ENCODE measurements around the gene ZNF630.
A peak's percentile ranks its signal among the peaks of the same experiment; 100 is the strongest.
"Not testable (repeated sequence)": the region's sequence is repeated elsewhere in the genome, so short reads cannot be mapped to it uniquely, and the experiment has no call there.

ZNF630 gene

DNA sequence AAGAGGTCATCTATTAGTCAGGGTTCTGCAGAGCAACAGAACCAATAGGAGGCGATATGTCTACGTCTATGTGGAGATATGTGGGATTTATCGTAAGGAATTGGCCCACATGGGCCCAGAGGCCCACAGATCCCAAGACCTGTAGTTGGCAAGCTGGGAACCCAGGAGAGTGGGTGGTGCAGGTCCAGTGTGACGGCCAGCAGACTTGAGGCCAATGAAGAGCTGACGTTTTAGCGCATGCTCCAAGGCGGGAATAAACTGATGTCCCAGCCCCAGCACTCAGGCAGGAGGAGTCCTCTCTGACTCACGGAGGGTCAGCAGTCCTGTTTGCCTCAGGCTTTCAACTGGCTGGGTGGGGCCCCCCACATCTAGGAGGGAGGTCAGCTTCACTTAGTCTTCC, 43.3 kb downstream of the ZNF630 start:
- no peak for DNase-seq (ENCODE audit: low spot score)

DNA sequence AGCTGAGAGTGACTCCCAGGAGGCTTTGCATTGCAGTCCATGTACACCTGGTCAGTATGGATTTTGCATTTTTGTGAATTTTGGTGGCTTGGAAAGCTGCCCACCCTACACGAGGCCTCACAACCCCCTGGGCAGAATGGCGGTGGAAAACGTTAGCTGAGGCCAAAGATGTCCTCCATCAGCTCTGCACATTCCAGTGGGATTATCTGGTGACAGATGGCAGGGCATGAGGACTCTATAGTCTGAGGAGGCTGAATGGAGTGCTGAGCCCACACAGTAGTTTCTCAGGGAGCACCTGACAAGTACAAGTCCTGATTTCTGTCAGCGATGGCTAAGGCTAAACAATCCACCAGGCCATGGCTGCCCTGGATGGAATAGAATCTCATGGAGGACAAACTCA, 43.9 kb downstream of the ZNF630 start:
- not testable (repeated sequence) for DNase-seq (ENCODE audit: low spot score)

DNA sequence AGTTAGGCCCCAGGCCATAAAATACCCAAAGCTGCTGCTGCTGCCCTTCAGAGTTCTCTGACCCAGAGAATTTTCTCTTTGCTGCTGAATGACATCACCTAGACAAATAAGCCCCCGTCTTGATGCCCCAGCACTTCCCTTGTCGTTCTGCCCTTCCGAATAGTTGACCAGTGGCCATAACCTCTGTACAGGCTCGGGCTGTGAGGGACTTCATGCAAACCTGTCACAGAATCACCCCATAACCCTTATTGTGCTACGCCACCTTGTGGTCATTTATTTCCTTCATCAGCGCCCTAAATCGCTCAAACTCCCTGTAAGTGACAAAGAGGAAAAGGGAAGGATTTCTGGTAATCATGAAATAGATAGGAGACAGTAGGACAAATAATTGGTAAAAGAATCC, 45.9 kb downstream of the ZNF630 start:
- peak; percentile 26 for DNase-seq (ENCODE audit: low spot score)

DNA sequence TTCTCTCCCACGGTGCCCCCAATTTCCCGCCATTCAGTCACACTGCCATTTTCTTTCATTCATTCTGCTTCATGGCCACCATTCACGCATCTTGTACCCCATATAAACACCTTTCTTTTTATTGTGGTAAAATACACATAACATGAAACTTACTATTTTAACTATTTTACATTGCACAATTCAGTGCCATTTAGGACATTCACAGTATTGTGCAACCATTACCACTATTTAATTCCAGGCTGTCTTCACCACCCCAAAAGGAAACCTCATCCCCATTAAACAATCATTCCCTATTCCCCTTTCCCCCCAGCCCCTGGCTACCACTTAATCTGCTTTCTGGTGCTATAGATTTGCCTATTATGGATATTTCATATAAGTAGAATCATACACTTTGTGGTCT, 48.7 kb downstream of the ZNF630 start:
- no peak for DNase-seq (ENCODE audit: low spot score)

DNA sequence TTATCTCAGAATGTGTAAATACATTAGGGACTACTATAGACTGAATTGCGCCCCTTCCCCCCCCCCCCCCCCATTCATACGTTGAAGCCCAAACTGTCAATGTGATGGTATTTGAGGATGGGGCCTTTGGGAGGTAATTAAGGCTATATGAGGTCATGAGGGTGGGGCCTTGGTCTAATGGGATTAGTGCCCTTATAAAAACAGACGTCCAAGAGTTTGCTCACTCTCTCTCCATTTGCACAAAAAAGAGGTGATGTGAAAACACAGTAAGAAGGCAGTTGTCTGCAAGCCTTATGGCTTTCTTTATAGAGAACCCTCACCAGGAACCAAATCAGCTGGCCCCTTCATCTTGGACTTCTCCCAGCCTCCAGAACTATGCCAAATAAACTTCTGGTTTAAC, 49.3 kb downstream of the ZNF630 start:
- DNase-seq (ENCODE audit: low spot score): no peak

DNA sequence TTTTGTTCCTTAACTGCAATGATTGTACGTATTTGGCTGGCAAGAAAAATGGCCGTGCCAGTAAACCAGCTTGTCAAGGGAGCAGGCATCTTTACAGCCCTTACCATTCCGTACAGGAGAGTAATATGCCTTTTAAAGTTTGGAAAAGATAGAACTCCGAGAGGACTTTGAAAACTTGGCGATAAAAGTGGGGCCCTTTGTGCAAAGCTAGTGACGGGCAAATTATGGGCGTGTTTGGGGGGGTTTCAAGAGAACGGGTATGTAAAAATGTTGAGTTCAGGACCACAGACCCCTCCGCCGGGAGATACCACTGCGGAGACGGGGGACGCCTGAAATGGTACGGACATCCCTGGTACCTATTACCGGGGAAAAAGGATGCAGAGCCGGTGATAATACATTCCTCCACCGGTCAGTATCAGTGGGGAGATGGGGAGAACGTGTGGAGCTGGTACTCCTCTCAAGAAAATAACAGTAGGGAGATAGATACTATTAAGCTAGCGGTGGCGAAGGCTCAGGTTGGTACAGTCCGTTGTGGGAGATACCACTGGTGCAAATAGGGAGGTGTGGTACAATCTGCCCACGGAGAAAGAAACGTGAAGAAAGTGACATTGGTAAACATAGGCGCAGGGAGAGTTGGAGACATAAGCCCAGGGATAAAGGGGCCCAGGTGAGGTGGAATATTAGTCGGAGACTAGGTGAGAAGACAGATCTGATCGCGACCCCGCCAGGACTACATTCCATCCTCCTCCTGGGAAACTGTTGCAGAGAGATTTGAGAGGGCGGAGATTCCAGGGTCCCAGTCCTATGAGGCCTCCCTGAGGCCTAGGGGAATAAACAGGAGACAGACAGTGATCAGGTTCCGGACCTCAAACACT, 50.2 kb downstream of the ZNF630 start:
- DNase-seq (ENCODE audit: low spot score): peak; percentile 62

DNA sequence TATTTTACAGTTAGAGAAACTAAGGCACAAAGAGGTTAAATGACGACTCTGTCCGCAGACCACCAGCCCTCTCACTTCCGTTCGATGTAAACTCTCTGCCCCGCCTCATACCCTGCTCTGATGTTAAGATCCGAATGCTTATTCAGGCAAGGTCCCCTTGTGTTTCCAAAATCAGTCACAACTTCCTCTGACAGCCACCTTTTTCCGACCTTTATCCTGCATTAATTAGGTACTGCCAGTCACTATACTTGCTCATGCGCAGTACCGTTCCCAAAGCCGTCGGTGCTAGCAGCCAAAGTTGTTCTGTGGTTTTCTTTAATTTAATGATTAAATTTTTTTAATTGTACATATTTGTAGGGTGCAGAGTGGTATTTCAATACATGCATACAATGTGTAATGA, 51.0 kb downstream of the ZNF630 start:
- not testable (repeated sequence) for DNase-seq (ENCODE audit: low spot score)

DNA sequence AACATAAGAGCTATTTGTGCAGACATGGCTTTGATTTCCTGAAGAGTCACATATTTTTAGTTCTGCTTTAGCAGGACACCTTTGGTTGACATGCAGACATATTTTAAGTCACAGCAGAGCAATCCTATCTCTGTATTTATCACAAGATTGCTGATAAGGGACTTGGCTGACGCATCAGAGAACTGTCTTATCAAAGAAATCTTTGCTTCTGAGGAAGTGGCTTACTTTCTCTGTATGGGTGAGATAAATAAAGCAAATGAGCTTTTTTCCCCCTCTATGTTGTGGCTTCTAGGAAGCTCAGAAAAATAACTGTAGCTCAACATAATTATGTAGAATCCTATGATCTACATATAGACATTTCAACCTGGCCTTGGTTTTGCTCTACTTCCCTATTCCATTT, 51.5 kb downstream of the ZNF630 start:
- not testable (repeated sequence) for DNase-seq (ENCODE audit: low spot score)

DNA sequence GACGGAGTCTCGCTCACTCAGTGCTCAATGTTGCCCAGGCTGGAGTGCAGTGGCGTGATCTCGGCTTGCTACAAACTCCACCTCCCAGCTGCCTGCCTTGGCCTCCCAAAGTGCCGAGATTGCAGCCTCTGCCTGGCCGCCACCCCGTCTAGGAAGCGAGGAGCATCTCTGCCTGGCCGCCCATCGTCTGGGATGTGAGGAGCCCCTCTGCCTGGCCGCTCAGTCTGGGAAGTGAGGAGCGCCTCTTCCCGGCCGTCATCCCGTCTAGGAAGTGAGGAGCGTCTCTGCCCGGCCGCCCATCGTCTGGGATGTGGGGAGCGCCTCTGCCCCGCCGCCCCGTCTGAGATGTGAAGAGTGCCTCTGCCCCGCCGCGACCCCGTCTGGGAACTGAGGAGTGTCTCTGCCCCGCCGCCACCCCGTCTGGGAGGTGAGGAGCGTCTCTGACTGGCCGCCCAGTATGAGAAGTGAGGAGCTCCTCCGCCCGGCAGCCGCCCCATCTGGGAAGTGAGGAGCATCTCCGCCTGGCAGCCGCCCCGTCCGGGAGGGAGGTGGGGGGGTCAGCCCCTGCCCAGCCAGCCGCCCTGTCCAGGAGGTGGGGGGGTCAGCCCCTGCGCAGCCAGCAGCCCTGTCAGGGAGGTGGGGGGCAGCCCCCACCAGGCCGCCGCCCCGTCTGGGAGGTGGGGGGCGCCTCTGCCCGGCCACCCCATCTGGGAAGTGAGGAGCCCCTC, 54.7 kb downstream of the ZNF630 start:
- not testable (repeated sequence) for DNase-seq (ENCODE audit: low spot score)

DNA sequence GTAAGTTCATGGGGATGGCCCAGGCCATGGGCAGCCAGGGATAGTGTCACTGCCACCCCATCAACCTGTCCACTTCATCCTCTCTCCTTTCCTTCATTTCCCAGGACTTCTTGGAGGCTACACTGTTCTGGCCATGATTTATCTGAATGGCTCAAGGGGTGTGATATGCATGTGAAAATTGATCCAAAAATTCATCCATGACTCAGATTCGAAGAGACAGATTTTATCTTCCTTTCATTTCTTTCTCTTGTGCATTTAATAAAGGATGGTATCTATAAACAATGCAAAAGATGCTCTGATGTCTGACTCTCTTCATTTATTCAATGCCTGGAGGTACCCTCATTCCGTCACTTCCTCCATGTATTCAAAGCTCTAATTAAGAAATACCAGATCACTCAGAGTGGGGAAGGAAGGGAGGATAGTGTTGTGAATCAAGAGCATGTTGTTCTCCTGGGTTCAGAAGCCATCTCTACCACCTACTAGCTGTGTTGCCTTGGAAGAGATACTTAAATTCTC, 61.9 kb downstream of the ZNF630 start:
- not testable (repeated sequence) for DNase-seq (ENCODE audit: low spot score)
